K562 (cell line): ENCODE measurements around the gene SPATC1L. TPM values are rescaled to one million over a fixed set of nuclear protein-coding genes. Genes with fewer than 3 reads are reported as not detected.

Source experiments
- BRF1 ChIP-seq: IDR thresholded peaks from 3 replicates; pipeline ENCODE4 v1.6.1; 2011; ENCODE audit warnings: borderline replicate concordance, mild to moderate bottlenecking; ENCODE audit not compliant: insufficient read length; ENCODE audit errors: extremely low read depth
- EHMT2 ChIP-seq: fragments of 450-650 bp; IDR thresholded peaks from 2 replicates; pipeline ENCODE4 v1.6.1; 2018; ENCODE audit warnings: antibody characterized with exemption
- HLTF ChIP-seq: fragments of 450-650 bp; IDR thresholded peaks from 2 replicates; pipeline ENCODE4 v1.6.1; 2016
- KLF1 ChIP-seq: fragments of 450-650 bp; IDR thresholded peaks from 2 replicates; pipeline ENCODE4 v1.6.1; 2016; ENCODE audit warnings: missing genetic modification characterization, missing compliant biosample characterization
- MAFF ChIP-seq: IDR thresholded peaks from 2 replicates; pipeline ENCODE4 v1.6.1; 2012; ENCODE audit warnings: low read length, improper control_type of control experiment
- MAFK ChIP-seq: IDR thresholded peaks from 2 replicates; pipeline ENCODE4 v1.6.1; 2011; ENCODE audit warnings: low read length, improper control_type of control experiment
- MBD2 ChIP-seq: sonication (generic); IDR thresholded peaks from 2 replicates; pipeline ENCODE4 v1.6.1; 2016; ENCODE audit warnings: low read depth, borderline replicate concordance
- MTA2 ChIP-seq: fragments of 450-650 bp; IDR thresholded peaks from 2 replicates; pipeline ENCODE4 v1.6.1; 2016; ENCODE audit warnings: low read depth
- NCOA6 ChIP-seq: fragments of 450-650 bp; IDR thresholded peaks from 2 replicates; pipeline ENCODE4 v1.6.1; 2017; ENCODE audit warnings: mild to moderate bottlenecking
- PCBP1 ChIP-seq: fragments of 200-400 bp; formaldehyde crosslinking; IDR thresholded peaks from 2 replicates; pipeline ENCODE4 v1.6.1; 2018; ENCODE audit warnings: mild to moderate bottlenecking, low read depth, low read length; ENCODE audit not compliant: poor library complexity, severe bottlenecking
- POLR2A ChIP-seq: fragments of 450-650 bp; conservative IDR thresholded peaks from 2 replicates; pipeline ENCODE4 v1.6.1; 2016
- RBBP5 ChIP-seq: fragments of 200-600 bp; sonication (generic); IDR thresholded peaks from 2 replicates; pipeline ENCODE4 v1.6.1; 2012; ENCODE audit warnings: borderline replicate concordance, mild to moderate bottlenecking, low read length, control low read depth, inconsistent platforms; ENCODE audit not compliant: insufficient read depth, poor library complexity, severe bottlenecking
- RBFOX2 ChIP-seq: fragments of 200-400 bp; formaldehyde crosslinking; IDR thresholded peaks from 2 replicates; pipeline ENCODE4 v1.6.1; 2017; ENCODE audit warnings: low read depth, mild to moderate bottlenecking, low read length, moderate library complexity
- TCF3 ChIP-seq: sonication (generic); formaldehyde crosslinking; IDR thresholded peaks from 2 replicates; pipeline ENCODE4 v1.4.0; 2020; ENCODE audit warnings: mild to moderate bottlenecking, missing genetic modification reagents
- ZNF79 ChIP-seq: fragments of 250-450 bp; sonication (Bioruptor Pico); IDR thresholded peaks from 2 replicates; pipeline ENCODE4 v1.4.0; 2020; ENCODE audit warnings: low read depth, mild to moderate bottlenecking, moderate library complexity
- polyA plus RNA-seq, 8 experiments: library from polyadenylated mRNA; depleted of rRNA in 4 of 8; stranded (reverse) in 5 of 8; unstranded in 3 of 8; fragments of >200 nt; fragmentation: Nextera tagmentation in 2 of 8; fragmentation: Illumina TruSeq in 1 of 8; extraction: Ambion mirVana in 2 of 8; extraction: Trizol in 1 of 8; gene quantifications; 2 replicates each; pipeline versions ENCODE4 v1.2.1 to v1.2.3, GENCODE V29; 2011 to 2014; ENCODE audit warnings: inconsistent platforms in 1 of 8, missing spikeins in 1 of 8
- total RNA-seq, 7 experiments: library from RNA; depleted of rRNA in 6 of 7; stranded (reverse); fragments of >200 nt in 6 of 7; fragmentation: Illumina TruSeq in 2 of 7; extraction: Trizol in 2 of 7; gene quantifications; 2 replicates each; pipeline versions ENCODE4 v1.2.1 to v1.2.3, GENCODE V29; 2011 to 2021; ENCODE audit warnings: low replicate concordance in 1 of 7
- TF ChIP-seq, protein P1 (sequence below), 2 experiments: IDR thresholded peaks; 2 replicates each; pipeline ENCODE4 v1.6.1; 2012; ENCODE audit warnings: improper control_type of control experiment in 2 of 2, low read depth in 2 of 2, low read length in 2 of 2, borderline replicate concordance in 1 of 2
- TF ChIP-seq, protein P2 (sequence below): IDR thresholded peaks from 2 replicates; pipeline ENCODE4 v1.6.1; 2016; ENCODE audit warnings: missing genetic modification characterization, missing compliant biosample characterization
- TF ChIP-seq, protein P3 (sequence below): fragments of 150-350 bp; IDR thresholded peaks from 2 replicates; pipeline ENCODE4 v1.6.1; 2014; ENCODE audit warnings: low read depth, mild to moderate bottlenecking, low read length, borderline replicate concordance

SPATC1L gene
- total and polyA plus RNA-seq, 9 of the 15 experiments (the other 6 are each of a cell fraction or from before 2014, with no cell fraction given) = 0.14 to 121 (median 34.0) TPM; not detected in 1

DNA sequence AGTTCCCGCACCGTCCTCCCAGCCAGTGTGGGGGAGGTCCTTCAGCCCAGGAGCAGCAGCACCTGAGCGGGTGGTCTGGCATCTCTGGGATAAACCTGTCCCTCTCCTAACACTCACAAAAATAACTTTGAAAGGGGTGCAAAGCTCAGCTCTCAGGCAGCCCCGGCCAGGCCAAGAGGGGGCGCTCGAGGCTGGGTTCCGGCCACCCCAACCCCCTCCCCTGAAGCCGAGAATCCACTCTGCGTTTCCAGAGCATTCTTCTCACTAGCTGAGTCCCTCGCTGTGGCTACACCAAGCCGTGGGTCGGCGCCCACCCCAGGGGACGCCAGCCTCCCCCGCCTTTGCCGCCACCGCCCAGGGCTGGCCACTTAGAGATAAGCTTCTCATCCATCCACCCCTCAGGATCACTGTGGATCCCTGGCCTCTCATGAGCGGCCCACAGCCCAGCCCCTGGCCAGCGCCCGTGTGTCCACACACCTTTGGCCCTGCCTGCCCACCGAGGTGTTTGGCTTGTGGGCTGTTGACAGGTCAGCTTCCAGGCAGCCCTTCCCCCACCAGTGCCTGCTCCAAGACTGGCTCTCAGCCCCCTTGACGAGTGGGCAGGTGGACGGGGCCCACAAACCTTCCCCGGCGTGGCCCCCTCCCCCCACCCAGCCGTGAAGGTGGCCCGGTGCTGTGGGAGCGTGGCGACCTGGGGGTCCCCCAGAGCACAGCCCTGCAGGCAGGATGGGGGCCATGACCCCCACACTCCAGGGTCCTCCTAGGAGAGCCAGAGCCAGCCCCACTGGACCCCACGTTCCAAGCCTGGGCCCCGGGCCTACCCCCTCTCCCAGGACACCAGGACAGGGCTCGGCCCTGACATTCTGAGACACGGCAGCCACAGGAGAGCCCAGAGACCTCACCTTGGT, 30.8 kb downstream of the SPATC1L start (continued):
- TF ChIP-seq, protein P1, sequence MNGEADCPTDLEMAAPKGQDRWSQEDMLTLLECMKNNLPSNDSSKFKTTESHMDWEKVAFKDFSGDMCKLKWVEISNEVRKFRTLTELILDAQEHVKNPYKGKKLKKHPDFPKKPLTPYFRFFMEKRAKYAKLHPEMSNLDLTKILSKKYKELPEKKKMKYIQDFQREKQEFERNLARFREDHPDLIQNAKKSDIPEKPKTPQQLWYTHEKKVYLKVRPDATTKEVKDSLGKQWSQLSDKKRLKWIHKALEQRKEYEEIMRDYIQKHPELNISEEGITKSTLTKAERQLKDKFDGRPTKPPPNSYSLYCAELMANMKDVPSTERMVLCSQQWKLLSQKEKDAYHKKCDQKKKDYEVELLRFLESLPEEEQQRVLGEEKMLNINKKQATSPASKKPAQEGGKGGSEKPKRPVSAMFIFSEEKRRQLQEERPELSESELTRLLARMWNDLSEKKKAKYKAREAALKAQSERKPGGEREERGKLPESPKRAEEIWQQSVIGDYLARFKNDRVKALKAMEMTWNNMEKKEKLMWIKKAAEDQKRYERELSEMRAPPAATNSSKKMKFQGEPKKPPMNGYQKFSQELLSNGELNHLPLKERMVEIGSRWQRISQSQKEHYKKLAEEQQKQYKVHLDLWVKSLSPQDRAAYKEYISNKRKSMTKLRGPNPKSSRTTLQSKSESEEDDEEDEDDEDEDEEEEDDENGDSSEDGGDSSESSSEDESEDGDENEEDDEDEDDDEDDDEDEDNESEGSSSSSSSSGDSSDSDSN (IDR thresholded peaks at IDR 0.05; ENCODE audit: borderline replicate concordance in 1 of 2, low read depth in 2 of 2, low read length in 2 of 2) = 0 out of 4 replicates have a peak, but pooled peaks of 1 of the 2 experiments have one; percentile 48
- peak; percentile 94 for TF ChIP-seq KLF1 (tag)
- TF ChIP-seq MAFF = no peak
- TF ChIP-seq MTA2 = peak; percentile 66; the same call in 1 of the 2 replicates
- no peak for TF ChIP-seq HLTF
- no peak for TF ChIP-seq MAFK
- no peak for TF ChIP-seq ZNF79
- TF ChIP-seq, protein P2, sequence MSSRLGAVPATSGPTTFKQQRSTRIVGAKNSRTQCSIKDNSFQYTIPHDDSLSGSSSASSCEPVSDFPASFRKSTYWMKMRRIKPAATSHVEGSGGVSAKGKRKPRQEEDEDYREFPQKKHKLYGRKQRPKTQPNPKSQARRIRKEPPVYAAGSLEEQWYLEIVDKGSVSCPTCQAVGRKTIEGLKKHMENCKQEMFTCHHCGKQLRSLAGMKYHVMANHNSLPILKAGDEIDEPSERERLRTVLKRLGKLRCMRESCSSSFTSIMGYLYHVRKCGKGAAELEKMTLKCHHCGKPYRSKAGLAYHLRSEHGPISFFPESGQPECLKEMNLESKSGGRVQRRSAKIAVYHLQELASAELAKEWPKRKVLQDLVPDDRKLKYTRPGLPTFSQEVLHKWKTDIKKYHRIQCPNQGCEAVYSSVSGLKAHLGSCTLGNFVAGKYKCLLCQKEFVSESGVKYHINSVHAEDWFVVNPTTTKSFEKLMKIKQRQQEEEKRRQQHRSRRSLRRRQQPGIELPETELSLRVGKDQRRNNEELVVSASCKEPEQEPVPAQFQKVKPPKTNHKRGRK (tag) = no peak
- TF ChIP-seq BRF1 = no peak
- 0 out of 2 replicates have a peak, but pooled peaks have one; percentile 62 for TF ChIP-seq POLR2A
- TF ChIP-seq PCBP1 = peak; percentile 83
- peak; percentile 78 for TF ChIP-seq RBFOX2
- TF ChIP-seq MBD2 = 0 out of 2 replicates have a peak, but pooled peaks have one; percentile 28
- no peak for TF ChIP-seq NCOA6
- TF ChIP-seq RBBP5 = no peak
- no peak for TF ChIP-seq EHMT2
- TF ChIP-seq TCF3 (CRISPR knock-in tag) = peak; percentile 91
- TF ChIP-seq, protein P3, sequence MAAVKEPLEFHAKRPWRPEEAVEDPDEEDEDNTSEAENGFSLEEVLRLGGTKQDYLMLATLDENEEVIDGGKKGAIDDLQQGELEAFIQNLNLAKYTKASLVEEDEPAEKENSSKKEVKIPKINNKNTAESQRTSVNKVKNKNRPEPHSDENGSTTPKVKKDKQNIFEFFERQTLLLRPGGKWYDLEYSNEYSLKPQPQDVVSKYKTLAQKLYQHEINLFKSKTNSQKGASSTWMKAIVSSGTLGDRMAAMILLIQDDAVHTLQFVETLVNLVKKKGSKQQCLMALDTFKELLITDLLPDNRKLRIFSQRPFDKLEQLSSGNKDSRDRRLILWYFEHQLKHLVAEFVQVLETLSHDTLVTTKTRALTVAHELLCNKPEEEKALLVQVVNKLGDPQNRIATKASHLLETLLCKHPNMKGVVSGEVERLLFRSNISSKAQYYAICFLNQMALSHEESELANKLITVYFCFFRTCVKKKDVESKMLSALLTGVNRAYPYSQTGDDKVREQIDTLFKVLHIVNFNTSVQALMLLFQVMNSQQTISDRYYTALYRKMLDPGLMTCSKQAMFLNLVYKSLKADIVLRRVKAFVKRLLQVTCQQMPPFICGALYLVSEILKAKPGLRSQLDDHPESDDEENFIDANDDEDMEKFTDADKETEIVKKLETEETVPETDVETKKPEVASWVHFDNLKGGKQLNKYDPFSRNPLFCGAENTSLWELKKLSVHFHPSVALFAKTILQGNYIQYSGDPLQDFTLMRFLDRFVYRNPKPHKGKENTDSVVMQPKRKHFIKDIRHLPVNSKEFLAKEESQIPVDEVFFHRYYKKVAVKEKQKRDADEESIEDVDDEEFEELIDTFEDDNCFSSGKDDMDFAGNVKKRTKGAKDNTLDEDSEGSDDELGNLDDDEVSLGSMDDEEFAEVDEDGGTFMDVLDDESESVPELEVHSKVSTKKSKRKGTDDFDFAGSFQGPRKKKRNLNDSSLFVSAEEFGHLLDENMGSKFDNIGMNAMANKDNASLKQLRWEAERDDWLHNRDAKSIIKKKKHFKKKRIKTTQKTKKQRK = no peak
